HG02571 (cell line): Measurements from ENCODE around the gene UNC50.
"Not testable (repeated sequence)": the region's sequence is repeated elsewhere in the genome, so short reads cannot be mapped to it uniquely, and the experiment has no call there.

Experiments
- ATAC-seq: cut with Tn5 transposase; IDR thresholded peaks from one replicate; pipeline ENCODE4 v1.9.1; 2021; ENCODE audit warnings: mild to moderate bottlenecking, moderate library complexity; ENCODE audit not compliant: unreplicated experiment

Gene UNC50

DNA sequence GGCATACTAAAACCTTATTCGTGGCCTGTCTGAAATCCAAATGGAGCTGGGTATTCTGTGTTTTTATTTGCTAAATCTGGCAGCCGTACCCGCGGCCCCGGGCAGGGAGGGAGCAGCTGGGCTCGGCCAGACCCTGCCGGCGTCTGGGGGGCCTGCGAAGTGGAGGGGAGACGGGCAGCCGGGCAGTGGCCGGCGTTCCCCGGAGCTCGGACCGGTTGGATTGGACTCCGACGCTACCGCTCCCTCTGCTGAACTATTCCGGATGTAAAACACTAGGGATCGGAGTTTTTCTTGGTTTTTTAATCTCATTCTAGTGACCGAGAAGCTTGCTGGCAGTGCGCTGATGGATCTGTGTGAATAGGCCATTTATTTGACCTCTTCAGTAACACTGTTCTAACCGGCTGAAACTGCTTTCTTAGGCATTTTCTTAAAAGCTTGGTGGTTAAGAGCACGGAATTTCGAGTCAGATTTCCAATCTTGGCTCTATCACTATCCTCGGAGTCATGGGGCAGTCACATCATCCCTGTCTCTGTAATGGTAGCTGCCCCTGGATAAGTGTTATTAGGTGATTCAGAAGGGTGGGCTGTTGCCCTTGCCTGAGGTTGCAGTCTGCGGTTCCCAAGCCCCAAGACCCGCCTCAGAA lies 694 bp downstream of the UNC50 start:
- no peak for ATAC-seq

- no peak for ATAC-seq
Measured at GRCh38 chr2:98614024-98614739, 5.8 kb downstream of the UNC50 start.

GRCh38 chr2:98615481-98615880 lies 7.1 kb downstream of the UNC50 start:
- no peak for ATAC-seq

GRCh38 chr2:98617149-98617548 lies 8.8 kb downstream of the UNC50 start:
- ATAC-seq: no peak

DNA sequence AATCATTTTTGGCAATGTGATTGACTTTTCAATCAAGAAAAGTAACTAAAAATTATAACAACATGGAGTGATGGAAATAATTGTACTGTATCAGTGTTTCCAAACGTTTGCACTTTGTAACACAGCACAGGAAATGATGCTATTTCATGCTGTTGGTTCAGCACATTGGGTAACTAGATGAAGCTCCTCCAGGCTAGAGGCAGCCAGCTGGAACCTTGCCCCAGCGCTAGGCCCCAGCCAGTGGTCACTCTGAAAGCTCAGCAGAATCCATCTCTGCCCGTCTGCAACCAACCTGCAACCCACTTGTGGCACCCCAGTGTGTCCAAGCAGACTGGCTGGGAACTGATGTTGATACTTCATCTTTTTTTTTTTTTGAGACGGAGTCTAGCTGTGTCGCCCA lies 15.3 kb downstream of the UNC50 start:
- ATAC-seq: no peak

DNA sequence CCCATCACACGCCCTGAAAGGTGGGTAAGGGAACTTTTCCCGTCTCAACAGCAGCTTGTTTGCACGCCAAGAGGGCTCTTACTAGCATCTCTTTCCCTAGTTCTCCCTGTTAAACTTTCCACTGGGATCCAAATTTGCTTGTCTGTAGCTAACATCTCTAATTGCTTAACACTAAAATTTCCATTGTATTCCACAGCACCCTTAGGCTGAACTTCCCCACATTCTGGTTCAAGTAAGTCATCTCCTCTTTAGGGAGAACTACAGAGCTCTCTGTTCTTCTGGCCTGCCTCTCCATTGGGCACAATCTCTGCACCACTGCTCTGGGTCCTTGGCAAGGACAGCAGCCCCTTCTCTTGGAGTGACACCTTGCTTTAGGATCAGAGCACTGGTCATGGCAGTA lies 24.0 kb downstream of the UNC50 start:
- ATAC-seq: no peak

DNA sequence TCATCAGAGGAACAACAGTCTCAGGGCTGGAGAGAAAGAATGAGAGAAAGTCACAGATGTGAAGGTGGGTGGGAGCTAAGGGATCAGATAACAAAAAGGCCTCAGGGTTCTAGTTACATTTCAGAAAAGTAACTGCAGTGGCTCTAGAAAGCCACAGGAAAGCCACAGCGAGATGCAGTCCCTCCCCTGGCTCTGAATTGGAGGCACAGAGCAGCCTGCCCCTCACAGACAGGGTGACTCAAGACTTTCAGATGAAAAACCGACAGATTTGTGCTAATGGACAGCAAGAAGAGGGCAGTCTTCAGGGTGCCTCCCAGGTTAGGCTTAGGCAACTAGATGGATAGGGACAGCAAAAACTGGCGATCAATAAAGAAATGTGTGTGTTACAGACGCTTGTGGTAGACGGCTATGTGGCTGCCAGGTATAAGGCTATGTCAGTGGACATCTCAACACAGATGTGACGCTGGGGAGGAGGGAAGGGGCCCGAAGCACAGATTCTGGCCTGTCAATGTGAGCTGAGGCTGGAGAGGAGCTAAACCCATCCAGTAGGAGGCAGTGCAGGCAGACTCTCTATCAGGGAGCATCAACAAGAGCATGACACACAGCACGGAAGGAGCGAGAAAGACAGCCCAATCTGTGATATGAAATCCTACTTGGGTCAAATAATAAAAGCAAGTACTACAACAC lies 26.2 kb downstream of the UNC50 start:
- no peak for ATAC-seq

GRCh38 chr2:98637401-98638147 lies 29.2 kb downstream of the UNC50 start:
- no peak for ATAC-seq

DNA sequence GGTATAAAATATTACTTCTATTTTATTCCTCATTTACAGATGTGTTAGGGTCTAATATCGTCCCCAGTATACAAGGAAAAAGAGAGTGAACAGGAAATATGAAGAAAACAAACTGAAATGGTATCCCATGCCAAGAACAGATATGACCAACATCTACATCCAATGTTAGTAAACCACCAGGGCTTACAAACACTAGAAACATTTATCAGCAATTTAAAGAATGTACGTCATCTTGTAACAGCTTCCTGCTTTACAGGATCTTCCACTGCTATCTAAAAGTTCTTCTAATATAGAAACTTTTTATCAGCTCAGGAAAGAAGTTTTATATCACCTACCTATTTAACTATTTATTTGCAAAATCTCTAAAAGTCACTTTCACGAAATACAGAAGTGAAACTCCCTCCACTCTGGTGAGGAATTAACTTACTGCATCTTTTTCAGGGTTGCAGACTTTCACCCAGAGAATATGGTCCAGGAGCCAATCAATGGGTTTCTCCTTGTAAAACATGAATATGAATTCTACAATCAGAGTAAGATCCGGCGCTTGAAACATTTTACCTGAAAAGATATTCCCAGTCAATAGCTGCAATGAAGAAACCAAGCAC lies 35.2 kb downstream of the UNC50 start:
- no peak for ATAC-seq

- no peak for ATAC-seq
Measured at GRCh38 chr2:98647636-98648035, 39.2 kb downstream of the UNC50 start.

DNA sequence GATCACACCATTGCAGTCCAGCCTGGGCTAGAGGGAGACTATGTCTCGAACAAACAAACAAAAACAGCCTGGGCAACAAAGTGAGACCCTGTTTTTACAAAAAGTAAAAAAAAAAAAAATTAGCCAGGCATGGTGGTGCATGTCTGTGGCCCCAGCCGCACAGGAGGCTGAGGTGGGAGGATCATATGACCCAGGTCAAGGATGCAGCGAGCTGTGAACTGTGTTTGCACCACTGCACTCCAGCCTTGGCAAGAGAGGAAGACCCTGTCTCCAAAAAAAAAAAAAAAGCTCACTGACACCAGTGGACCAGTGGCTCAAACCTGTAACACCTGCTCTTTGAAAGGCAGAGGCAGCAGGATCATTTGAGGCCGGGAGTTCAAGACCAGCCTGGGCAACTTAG lies 40.1 kb downstream of the UNC50 start:
- ATAC-seq: no peak

GRCh38 chr2:98649135-98649991 lies 41.0 kb downstream of the UNC50 start:
- no peak for ATAC-seq

GRCh38 chr2:98649992-98650375 lies 41.6 kb downstream of the UNC50 start:
- no peak for ATAC-seq

GRCh38 chr2:98650998-98651397 lies 42.6 kb downstream of the UNC50 start:
- ATAC-seq: no peak

DNA sequence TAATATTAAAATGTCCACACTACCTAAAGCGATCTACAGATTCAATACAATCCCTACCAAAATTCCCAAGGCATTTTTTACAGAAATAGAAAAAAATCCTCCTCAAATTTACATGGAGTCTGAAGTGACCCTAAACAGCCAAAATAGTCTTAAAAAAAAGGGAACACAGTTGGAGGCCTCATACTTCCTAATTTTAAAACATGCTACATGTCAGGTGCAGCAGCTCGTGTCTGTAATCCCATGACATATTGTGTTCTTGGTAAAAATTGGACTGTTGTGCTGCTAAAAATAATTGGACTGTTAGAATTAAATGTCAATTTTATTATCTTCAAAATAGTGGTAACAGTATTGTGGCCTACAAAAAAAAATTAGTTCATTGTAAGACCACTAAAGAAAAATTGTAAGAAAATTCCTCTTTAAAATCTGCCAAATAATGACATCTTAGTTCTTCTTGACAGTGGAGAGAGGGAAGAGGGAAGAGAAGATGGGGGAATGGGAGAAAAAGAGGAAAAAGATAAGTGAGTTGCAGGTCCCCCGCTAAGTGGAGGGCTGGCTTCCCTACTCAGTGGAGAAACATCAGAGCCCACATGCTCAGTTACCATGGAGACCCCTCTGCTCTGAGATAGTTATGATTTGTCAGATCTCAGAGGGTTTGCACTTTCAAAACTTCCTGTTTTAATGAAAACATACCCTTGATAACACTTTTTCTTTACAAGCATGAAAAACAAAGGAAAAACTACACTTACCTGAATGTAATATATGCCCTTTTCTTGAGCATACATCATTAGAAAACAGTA lies 46.5 kb downstream of the UNC50 start:
- ATAC-seq: no peak

- no peak for ATAC-seq
Measured at GRCh38 chr2:98656800-98657199, 48.4 kb downstream of the UNC50 start.

DNA sequence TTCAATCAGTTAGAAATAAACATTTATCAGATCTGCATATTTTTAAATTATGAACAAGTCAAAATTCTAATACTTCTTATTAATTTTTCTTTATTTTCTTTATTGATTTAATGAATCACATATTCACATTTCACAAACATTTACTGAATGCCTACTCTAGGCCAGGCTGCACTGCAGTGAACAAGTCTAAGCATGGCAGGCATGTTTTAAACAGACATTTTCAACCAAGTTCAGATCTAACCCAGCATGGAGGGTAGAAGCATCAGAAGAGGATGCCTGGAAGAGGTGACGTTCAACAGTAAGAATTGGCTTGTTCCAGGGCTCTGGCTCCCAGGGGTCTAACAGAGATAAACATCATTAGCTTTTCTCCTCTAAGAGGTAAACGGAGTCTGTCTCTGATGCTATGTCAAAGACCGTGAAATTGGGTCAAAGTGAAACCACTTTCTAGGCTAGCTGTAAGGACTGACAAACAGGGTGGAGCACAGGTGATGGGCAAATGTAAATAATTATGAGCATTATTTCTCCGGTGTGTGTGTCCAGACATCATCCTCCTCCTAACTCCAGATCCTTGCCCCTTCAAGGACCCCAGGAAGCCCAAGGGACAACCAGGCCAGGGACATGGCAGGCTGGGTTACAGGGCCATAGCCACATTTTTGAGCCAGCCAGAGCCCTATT lies 50.6 kb downstream of the UNC50 start:
- ATAC-seq: no peak

DNA sequence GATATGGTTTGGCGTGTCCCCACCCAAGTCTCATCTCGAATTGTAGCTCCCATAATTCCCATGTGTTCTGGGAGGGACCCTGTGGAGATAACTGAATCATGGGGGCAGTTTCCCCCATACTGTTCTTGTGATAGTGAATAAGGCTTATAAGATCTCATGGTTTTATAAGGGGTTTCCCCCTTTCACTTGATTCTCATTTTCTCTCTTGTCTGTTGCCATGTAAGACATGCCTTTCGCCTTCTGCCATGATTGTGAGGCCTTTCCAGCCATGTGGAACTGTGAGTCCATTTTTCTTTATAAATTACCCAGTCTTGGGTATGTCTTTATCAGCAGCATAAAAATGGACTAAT lies 51.1 kb downstream of the UNC50 start:
- ATAC-seq: not testable (repeated sequence)

DNA sequence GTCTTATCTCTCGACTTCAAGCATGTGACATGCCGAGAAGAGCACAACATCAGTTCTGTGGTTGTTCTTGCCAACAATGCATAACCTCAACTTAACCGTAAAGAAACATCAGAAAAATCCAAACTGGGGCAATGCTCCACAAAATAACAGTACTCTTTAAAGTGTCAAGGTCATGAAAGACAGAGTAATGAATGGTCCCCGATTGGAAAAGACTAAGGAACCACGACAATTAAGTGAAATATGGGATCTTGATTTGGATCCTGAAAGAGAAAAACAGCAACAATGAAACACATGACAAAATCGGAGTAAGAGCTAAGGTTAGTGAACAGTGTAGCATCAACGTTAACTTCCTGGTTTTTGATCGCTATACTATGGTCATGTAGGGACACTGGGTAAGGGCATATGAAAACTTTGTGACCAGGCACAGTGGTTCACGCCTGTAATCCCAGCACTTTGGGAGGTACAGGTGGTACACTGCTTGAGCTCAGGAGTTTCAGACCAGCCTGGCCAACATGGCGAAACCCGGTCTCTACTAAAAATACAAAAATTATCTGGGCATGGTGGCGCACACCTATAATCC lies 55.2 kb downstream of the UNC50 start:
- no peak for ATAC-seq
